Stimulated activated CD8-positive, alpha-beta memory T cell treated with anti-CD3 and anti-CD28 coated beads, Interleukin-12 subunit alpha, Interleukin-12 subunit beta, amount 100 ng/mL, for 4 hours (primary cell): Measurements from ENCODE around the gene ZNF567.
A peak's percentile ranks its signal among the peaks of the same experiment; 100 is the strongest.
"Not testable (repeated sequence)": the region's sequence is repeated elsewhere in the genome, so short reads cannot be mapped to it uniquely, and the experiment has no call there.

Source experiments
- DNase-seq: peaks from one replicate; pipeline ENCODE4 v3.0.0-alpha.2; 2020; ENCODE audit warnings: low read depth

The ZNF567 gene

GRCh38 chr19:36687214-36688056, at the start of gene ZNF567:
Gene ZNF567, plus strand, starts transcription at chr19:36687612. Its CDS starts 7,256 bp downstream, at chr19:36694868.
- peak; percentile 99 for DNase-seq

- no peak for DNase-seq
Observed at GRCh38 chr19:36638862-36639510, 48.4 kb upstream of the ZNF567 start.

- DNase-seq = no peak
Observed at GRCh38 chr19:36646746-36647145, 40.7 kb upstream of the ZNF567 start.

- DNase-seq = no peak
Observed at GRCh38 chr19:36652958-36653357, 34.5 kb upstream of the ZNF567 start.

GRCh38 chr19:36665832-36666231, 21.6 kb upstream of the ZNF567 start:
- DNase-seq = no peak

- no peak for DNase-seq
Observed at GRCh38 chr19:36668646-36669045, 18.8 kb upstream of the ZNF567 start.

GRCh38 chr19:36672368-36672767, 15.0 kb upstream of the ZNF567 start:
- no peak for DNase-seq

- DNase-seq = no peak
Observed at GRCh38 chr19:36674201-36674600, 13.2 kb upstream of the ZNF567 start.

GRCh38 chr19:36679455-36679854, 8.0 kb upstream of the ZNF567 start:
- DNase-seq = no peak

- no peak for DNase-seq
Observed at GRCh38 chr19:36685835-36686234, 1.6 kb upstream of the ZNF567 start.

GRCh38 chr19:36686365-36687213, 823 bp upstream of the ZNF567 start:
- DNase-seq = no peak

- no peak for DNase-seq
Observed at GRCh38 chr19:36688058-36688457, 646 bp downstream of the ZNF567 start.

- DNase-seq = no peak
Observed at GRCh38 chr19:36707134-36707533, 19.7 kb downstream of the ZNF567 start.

- DNase-seq = no peak
Observed at GRCh38 chr19:36709423-36709822, 22.0 kb downstream of the ZNF567 start.

GRCh38 chr19:36719687-36720556, 32.5 kb downstream of the ZNF567 start:
- no peak for DNase-seq

- not testable (repeated sequence) for DNase-seq
Observed at GRCh38 chr19:36736166-36736565, 48.8 kb downstream of the ZNF567 start.

- DNase-seq = no peak
Observed at GRCh38 chr19:36745870-36746269, 58.5 kb downstream of the ZNF567 start.

- DNase-seq = no peak
Observed at GRCh38 chr19:36747750-36748149, 60.3 kb downstream of the ZNF567 start.

- no peak for DNase-seq
Observed at GRCh38 chr19:36748431-36749275, 61.2 kb downstream of the ZNF567 start.

- DNase-seq = not testable (repeated sequence)
Observed at GRCh38 chr19:36749613-36750012, 62.2 kb downstream of the ZNF567 start.
